Type B pancreatic cell (in vitro differentiated cells): Measurements from ENCODE around the gene ACP3. TPM values are rescaled to one million over a fixed set of nuclear protein-coding genes. Genes with fewer than 3 reads are reported as not detected.
"Not testable (repeated sequence)": the region's sequence is repeated elsewhere in the genome, so short reads cannot be mapped to it uniquely, and the experiment has no call there.

Experiments used
- DNase-seq: peaks from one replicate; pipeline ENCODE4 v3.0.0; 2021; ENCODE audit warnings: mixed read lengths; ENCODE audit not compliant: unreplicated experiment; ENCODE audit errors: extremely low spot score
- H3K27ac Mint-ChIP-seq: 2 replicates; pipeline ENCODE4 v1.8.0; 2021; ENCODE audit warnings: mild to moderate bottlenecking, mixed read lengths
- H3K27me3 Mint-ChIP-seq: 2 replicates; pipeline ENCODE4 v1.8.0; 2021; ENCODE audit warnings: mixed read lengths
- H3K36me3 Mint-ChIP-seq: 2 replicates; pipeline ENCODE4 v1.8.0; 2021; ENCODE audit warnings: mixed read lengths
- H3K4me1 Mint-ChIP-seq: one replicate; pipeline ENCODE4 v1.8.0; 2021; ENCODE audit warnings: mixed read lengths; ENCODE audit not compliant: unreplicated experiment
- H3K4me3 Mint-ChIP-seq: 2 replicates; pipeline ENCODE4 v1.8.0; 2021; ENCODE audit warnings: mild to moderate bottlenecking, mixed read lengths
- H3K9me3 Mint-ChIP-seq: 2 replicates; pipeline ENCODE4 v1.8.0; 2021; ENCODE audit warnings: mixed read lengths
- total RNA-seq: library from RNA; stranded (reverse); gene quantifications from 2 replicates; pipeline ENCODE4 v1.2.1, GENCODE V29; 2021; ENCODE audit warnings: low replicate concordance
- TF ChIP-seq, protein P1 (sequence below): fragments of 200-600 bp; sonication (generic); conservative IDR thresholded peaks from 2 replicates; pipeline ENCODE4 v1.5.0; 2021; ENCODE audit warnings: antibody characterized with exemption, mild to moderate bottlenecking

ACP3 gene
- total RNA-seq, 1 donor from 2014 or later: 8.2 TPM

GRCh38 chr3:132288357-132288756 is 28.9 kb upstream of the ACP3 start:
- H3K9me3 Mint-ChIP-seq: peaks cover 19% of the 10 kb centered on the region

GRCh38 chr3:132289316-132289715 is 27.9 kb upstream of the ACP3 start:
- DNase-seq: no peak
- Mint-ChIP-seq H3K4me3 (no peak overlapping the region), H3K27me3 (no peaks in the 10 kb centered on the region), H3K4me1 (peaks cover 4% of the 10 kb centered on the region), H3K27ac (no peak overlapping the region), H3K9me3 (peaks cover 16% of the 10 kb centered on the region), H3K36me3 (peaks cover 6% of the 10 kb centered on the region)
- TF ChIP-seq, protein P1, sequence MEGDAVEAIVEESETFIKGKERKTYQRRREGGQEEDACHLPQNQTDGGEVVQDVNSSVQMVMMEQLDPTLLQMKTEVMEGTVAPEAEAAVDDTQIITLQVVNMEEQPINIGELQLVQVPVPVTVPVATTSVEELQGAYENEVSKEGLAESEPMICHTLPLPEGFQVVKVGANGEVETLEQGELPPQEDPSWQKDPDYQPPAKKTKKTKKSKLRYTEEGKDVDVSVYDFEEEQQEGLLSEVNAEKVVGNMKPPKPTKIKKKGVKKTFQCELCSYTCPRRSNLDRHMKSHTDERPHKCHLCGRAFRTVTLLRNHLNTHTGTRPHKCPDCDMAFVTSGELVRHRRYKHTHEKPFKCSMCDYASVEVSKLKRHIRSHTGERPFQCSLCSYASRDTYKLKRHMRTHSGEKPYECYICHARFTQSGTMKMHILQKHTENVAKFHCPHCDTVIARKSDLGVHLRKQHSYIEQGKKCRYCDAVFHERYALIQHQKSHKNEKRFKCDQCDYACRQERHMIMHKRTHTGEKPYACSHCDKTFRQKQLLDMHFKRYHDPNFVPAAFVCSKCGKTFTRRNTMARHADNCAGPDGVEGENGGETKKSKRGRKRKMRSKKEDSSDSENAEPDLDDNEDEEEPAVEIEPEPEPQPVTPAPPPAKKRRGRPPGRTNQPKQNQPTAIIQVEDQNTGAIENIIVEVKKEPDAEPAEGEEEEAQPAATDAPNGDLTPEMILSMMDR: no peak

More at GRCh38 chr3:132288357-132288756, 28.9 kb upstream of the ACP3 start:
- no peak overlapping the region for H3K27ac Mint-ChIP-seq
- peaks cover 6% of the 10 kb centered on the region for H3K36me3 Mint-ChIP-seq
- H3K4me3 Mint-ChIP-seq: no peak overlapping the region
- DNase-seq: no peak
- H3K27me3 Mint-ChIP-seq: no peaks in the 10 kb centered on the region
- H3K4me1 Mint-ChIP-seq: peaks cover 8% of the 10 kb centered on the region
- TF ChIP-seq, protein P1: no peak

- Mint-ChIP-seq H3K27ac (no peak overlapping the region), H3K4me3 (no peak overlapping the region), H3K27me3 (no peaks in the 10 kb centered on the region), H3K36me3 (peaks cover 6% of the 10 kb centered on the region), H3K4me1 (peaks cover 4% of the 10 kb centered on the region), H3K9me3 (peaks cover 19% of the 10 kb centered on the region)
- no peak for DNase-seq
- TF ChIP-seq, protein P1: no peak
Measured at GRCh38 chr3:132290833-132291232, 26.4 kb upstream of the ACP3 start.

DNA sequence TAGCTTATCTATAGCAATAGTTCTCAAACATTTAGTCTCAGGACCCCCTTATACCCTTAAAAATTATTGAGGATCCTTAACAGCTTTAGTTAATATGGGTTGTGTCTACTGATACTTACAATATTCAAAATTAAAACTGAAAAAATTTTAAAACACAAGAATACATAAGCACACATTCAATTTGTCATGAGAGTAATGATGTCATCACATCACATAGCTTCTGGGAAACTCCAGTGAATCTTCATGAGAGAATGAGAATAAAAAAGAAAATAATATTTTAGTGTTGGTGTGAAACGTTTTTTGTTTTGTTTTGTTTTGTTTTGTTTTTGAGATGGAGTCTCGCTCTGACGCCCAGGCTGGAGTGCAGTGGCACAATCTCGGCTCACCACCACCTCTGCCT is 25.2 kb upstream of the ACP3 start:
- Mint-ChIP-seq H3K4me1 (peaks cover 4% of the 10 kb centered on the region), H3K36me3 (peaks cover 6% of the 10 kb centered on the region), H3K27ac (no peak overlapping the region), H3K4me3 (no peak overlapping the region), H3K27me3 (no peaks in the 10 kb centered on the region), H3K9me3 (peaks cover 30% of the 10 kb centered on the region)
- TF ChIP-seq, protein P1: no peak
- DNase-seq: no peak

DNA sequence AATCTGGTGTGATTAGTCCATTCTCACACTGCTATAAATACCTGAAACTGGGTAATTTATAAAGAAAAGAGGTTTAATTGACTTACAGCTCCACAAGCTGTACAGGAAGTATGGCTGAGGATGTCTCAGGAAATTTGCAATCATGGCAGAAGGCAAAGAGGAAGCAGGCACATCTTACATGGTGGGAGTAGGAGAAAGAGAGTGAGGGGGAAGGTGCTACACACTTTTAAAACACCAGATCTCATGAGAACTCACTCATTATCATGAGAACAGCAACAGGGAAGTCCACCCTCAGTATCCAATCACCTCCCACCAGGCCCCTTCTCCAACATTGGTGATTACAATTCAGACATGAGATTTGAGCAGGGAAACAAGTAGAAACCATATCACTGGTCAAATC is 24.0 kb upstream of the ACP3 start:
- no peaks in the 10 kb centered on the region for H3K27me3 Mint-ChIP-seq
- H3K36me3 Mint-ChIP-seq: no peaks in the 10 kb centered on the region
- peaks cover 19% of the 10 kb centered on the region for H3K9me3 Mint-ChIP-seq
- no peak overlapping the region for H3K4me3 Mint-ChIP-seq
- H3K4me1 Mint-ChIP-seq: peaks cover 4% of the 10 kb centered on the region
- no peak overlapping the region for H3K27ac Mint-ChIP-seq
- TF ChIP-seq, protein P1: no peak
- no peak for DNase-seq

GRCh38 chr3:132294906-132295305 is 22.3 kb upstream of the ACP3 start:
- H3K27me3 Mint-ChIP-seq: no peaks in the 10 kb centered on the region
- H3K4me1 Mint-ChIP-seq: no peaks in the 10 kb centered on the region
- no peak for DNase-seq
- H3K36me3 Mint-ChIP-seq: no peaks in the 10 kb centered on the region
- H3K27ac Mint-ChIP-seq: no peak overlapping the region
- H3K4me3 Mint-ChIP-seq: no peak overlapping the region
- TF ChIP-seq, protein P1: no peak
- H3K9me3 Mint-ChIP-seq: peaks cover 18% of the 10 kb centered on the region

- peaks cover 11% of the 10 kb centered on the region for H3K36me3 Mint-ChIP-seq
- not testable (repeated sequence) for H3K4me3 Mint-ChIP-seq, H3K27ac Mint-ChIP-seq, DNase-seq, H3K27me3 Mint-ChIP-seq
- peaks cover 14% of the 10 kb centered on the region for H3K4me1 Mint-ChIP-seq
- peaks cover 13% of the 10 kb centered on the region for H3K9me3 Mint-ChIP-seq
Measured at GRCh38 chr3:132303336-132304201, 13.6 kb upstream of the ACP3 start.

DNA sequence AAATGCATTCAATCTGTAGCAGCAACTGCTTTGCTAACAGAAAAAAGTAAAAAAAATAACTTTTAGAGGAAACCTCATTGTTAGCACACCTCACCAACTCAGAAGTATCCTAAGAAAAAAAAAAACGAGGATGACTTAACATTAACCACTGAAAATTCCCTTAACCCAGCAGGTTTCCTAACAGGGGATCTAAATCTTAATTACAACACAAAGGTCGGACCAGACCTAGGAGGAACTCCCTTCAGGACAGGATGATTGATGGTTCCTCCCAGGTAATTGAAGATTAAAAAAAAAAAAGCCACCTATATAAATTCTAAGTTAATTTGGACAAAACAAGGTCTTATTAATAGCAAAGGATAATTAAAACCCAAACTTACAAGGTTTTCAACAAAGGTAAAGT is 12.9 kb upstream of the ACP3 start:
- not testable (repeated sequence) for H3K27me3 Mint-ChIP-seq, H3K4me3 Mint-ChIP-seq, H3K27ac Mint-ChIP-seq, DNase-seq
- Mint-ChIP-seq H3K9me3 (peaks cover 13% of the 10 kb centered on the region), H3K36me3 (peaks cover 11% of the 10 kb centered on the region), H3K4me1 (peaks cover 14% of the 10 kb centered on the region)
